Measurements from ENCODE around the gene SVOPL. TPM values are rescaled to one million over a fixed set of nuclear protein-coding genes. Genes with fewer than 3 reads are reported as not detected.
"Not testable (repeated sequence)": the region's sequence is repeated elsewhere in the genome, so short reads cannot be mapped to it uniquely, and the experiment has no call there.

Gene SVOPL
- total RNA-seq, 1 donor from 2014 or later, result not detected

- H3K4me3 ChIP-seq (ENCODE audit: low read depth, low read length), result no peak overlapping the region
- no peak for TF ChIP-seq CTCF (conservative IDR thresholded peaks at IDR 0.05; ENCODE audit: low read depth, low read length)
- DNase-seq (ENCODE audit: low read depth), result no peak
Observed at GRCh38 chr7:138701537-138701923, 368 bp upstream of the SVOPL start.

- no peak for TF ChIP-seq CTCF (conservative IDR thresholded peaks at IDR 0.05; ENCODE audit: low read depth, low read length)
- DNase-seq (ENCODE audit: low read depth), result no peak
- H3K4me3 ChIP-seq (ENCODE audit: low read depth, low read length), result no peak overlapping the region
Observed at GRCh38 chr7:138699661-138700060, 1.5 kb downstream of the SVOPL start.

- H3K4me3 ChIP-seq (ENCODE audit: low read depth, low read length), result no peak overlapping the region
- no peak for TF ChIP-seq CTCF (conservative IDR thresholded peaks at IDR 0.05; ENCODE audit: low read depth, low read length)
- DNase-seq (ENCODE audit: low read depth), result no peak
Observed at GRCh38 chr7:138698281-138698680, 2.9 kb downstream of the SVOPL start.

- no peak for DNase-seq (ENCODE audit: low read depth)
- TF ChIP-seq CTCF (conservative IDR thresholded peaks at IDR 0.05; ENCODE audit: low read depth, low read length), result no peak
- no peak overlapping the region for H3K4me3 ChIP-seq (ENCODE audit: low read depth, low read length)
Observed at GRCh38 chr7:138697535-138698182, 3.5 kb downstream of the SVOPL start.

- not testable (repeated sequence) for H3K4me3 ChIP-seq (ENCODE audit: low read depth, low read length); DNase-seq (ENCODE audit: low read depth)
Observed at GRCh38 chr7:138695776-138696175, 5.4 kb downstream of the SVOPL start.

GRCh38 chr7:138695106-138695505 lies 6.1 kb downstream of the SVOPL start:
- no peak for DNase-seq (ENCODE audit: low read depth)
- TF ChIP-seq CTCF (conservative IDR thresholded peaks at IDR 0.05; ENCODE audit: low read depth, low read length), result no peak
- H3K4me3 ChIP-seq (ENCODE audit: low read depth, low read length), result no peak overlapping the region

- no peak overlapping the region for H3K4me3 ChIP-seq (ENCODE audit: low read depth, low read length)
- DNase-seq (ENCODE audit: low read depth), result no peak
- TF ChIP-seq CTCF (conservative IDR thresholded peaks at IDR 0.05; ENCODE audit: low read depth, low read length), result no peak
Observed at GRCh38 chr7:138691178-138691577, 10.0 kb downstream of the SVOPL start.
